Hepatocyte (in vitro differentiated cells): ENCODE measurements around the gene TP53I3.

Experiments used
- CTCF ChIP-seq: fragments of 200-600 bp; sonication (generic); IDR thresholded peaks from 2 replicates; pipeline ENCODE4 v1.5.1; 2016; ENCODE audit warnings: antibody characterized with exemption, mild to moderate bottlenecking; ENCODE audit not compliant: poor library complexity
- EZH2 ChIP-seq: fragments of 200-600 bp; sonication (generic); IDR thresholded peaks from 2 replicates; pipeline ENCODE4 v1.6.1; 2016; ENCODE audit warnings: antibody characterized with exemption, mild to moderate bottlenecking, borderline replicate concordance
- EZH2phosphoT487 ChIP-seq: fragments of 200-600 bp; sonication (generic); IDR thresholded peaks from one replicate; pipeline ENCODE4 v1.6.1; 2018; ENCODE audit warnings: antibody characterized with exemption, mild to moderate bottlenecking, low read depth, moderate library complexity; ENCODE audit not compliant: unreplicated experiment, severe bottlenecking

GRCh38 chr2:24117902-24118301 is 33.3 kb upstream of the TP53I3 start:
- TF ChIP-seq CTCF = no peak
- TF ChIP-seq EZH2 = no peak
- TF ChIP-seq EZH2phosphoT487 = no peak
